ENCODE results near the gene FBN1.

GRCh38 chr15:48604567-48604966, 40.9 kb downstream of the FBN1 start:
- TF ChIP-seq SP2 (tag by site-specific recombination; IDR thresholded peaks at IDR 0.05) (no peak), ZNF521 (tag by site-specific recombination; IDR thresholded peaks at IDR 0.05) (no peak), ZNF473 (tag by site-specific recombination; IDR thresholded peaks at IDR 0.05) (no peak), ZNF776 (tag by site-specific recombination; IDR thresholded peaks at IDR 0.05; ENCODE audit: borderline replicate concordance) (no peak)

Data from HEK293 (cell line).